SK-MEL-5 (cell line): ENCODE data around the gene MACROD1. TPM values are rescaled to one million over a fixed set of nuclear protein-coding genes. Genes with fewer than 3 reads are reported as not detected.

Experiments
- DNase-seq: peaks from one replicate; pipeline ENCODE4 v3.0.0-alpha.2; 2016; ENCODE audit warnings: low read depth, low spot score
- in situ Hi-C: cut with HindIII; loops from 2 replicates; pipeline ENCODE4 v1.10.0; 2016; ENCODE audit warnings: low sequenced_read_pairs, high pct_unique_total_duplicates, low pct_unique_long_range_greater_than_20kb
- total RNA-seq: library from RNA; depleted of rRNA; stranded (reverse); fragments of >200 nt; shearing (Covaris generic); gene quantifications from 2 replicates; pipeline ENCODE4 v1.2.3, GENCODE V29; 2014

The MACROD1 gene
- total RNA-seq, 1 experiment from 2014 or later, result 15.7 TPM

DNA sequence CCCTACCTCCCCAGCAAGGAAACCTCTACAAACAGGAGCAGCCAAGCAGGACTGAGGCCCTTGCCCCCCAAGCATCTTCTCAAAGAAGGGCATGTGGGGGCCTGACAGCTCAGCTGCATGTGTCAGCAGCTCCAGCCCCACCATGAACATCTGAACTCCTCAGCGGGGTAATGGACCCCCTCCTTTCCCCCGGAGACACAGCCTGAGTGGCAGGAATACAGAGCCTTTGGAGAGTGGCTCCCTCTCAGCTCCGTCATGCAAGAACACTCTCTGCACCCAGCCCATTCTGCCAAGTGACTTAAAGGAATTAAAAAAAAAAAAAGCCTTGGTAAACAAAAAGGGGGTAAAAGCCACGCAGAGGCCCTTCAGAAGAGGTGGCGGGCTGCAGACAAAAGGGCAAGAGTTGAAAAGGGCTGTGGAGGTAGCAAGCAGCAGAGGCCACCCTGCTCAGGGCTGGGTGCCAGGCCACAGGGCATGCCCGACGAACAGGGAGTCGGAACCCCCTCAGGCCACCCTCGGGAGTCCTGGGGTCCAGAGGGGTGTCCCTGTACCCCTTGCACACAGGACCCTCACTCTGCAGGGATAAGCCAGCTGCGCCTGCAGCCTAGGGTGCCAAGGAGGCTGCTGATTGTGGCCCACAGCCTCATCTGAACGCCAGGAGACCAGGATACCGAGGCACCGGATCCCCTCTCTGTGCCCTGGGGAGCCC lies 62.5 kb downstream of the MACROD1 start:
- DNase-seq, result no peak
- in situ Hi-C loops, result no loop called here

- in situ Hi-C loops, result no loop called here
- no peak for DNase-seq
Observed at GRCh38 chr11:64102005-64102738, 63.7 kb downstream of the MACROD1 start.

- no peak for DNase-seq
- in situ Hi-C loops, result no loop called here
Observed at GRCh38 chr11:64101461-64101860, 64.5 kb downstream of the MACROD1 start.

- no peak for DNase-seq
- in situ Hi-C loops, result no loop called here
Observed at GRCh38 chr11:64100782-64101353, 65.0 kb downstream of the MACROD1 start.

DNA sequence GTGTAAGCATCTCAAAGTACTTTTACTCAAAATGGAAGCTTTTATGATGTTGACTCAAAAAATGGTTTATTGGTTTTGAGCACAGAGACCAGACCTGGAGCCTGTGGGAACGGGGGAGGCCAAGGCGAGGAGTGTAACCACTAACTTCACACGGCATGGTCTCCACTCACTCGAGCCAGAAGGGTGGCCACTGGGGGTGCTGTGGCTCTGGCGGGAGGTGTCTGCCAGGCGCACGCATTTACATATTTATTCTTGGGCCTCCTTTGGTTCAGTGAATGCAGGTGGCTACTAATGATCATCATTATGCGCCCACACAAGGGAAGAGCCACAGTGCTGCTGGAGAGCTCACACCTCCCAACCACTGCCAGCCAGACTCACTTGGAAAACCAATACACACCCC lies 65.6 kb downstream of the MACROD1 start:
- DNase-seq, result no peak
- in situ Hi-C loops, result no loop called here

DNA sequence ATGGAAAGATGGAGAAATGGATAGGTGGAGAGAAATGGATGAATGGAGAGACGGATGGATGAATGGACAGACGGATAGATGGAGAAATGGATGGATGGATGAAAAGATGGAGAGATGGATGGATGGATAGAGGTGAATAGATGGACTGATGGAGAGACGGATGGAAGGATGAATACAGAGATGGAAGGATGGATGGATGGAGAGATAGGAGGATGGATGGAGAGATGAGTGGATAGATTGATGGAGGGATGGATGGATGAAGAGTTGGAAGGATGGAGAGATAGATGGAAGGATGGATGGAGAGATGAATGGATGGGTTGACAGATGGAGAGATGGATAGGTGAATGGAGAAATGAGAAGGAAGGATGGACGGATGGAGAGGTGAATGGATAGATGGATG lies 66.5 kb downstream of the MACROD1 start:
- in situ Hi-C loops, result no loop called here
- DNase-seq, result no peak

DNA sequence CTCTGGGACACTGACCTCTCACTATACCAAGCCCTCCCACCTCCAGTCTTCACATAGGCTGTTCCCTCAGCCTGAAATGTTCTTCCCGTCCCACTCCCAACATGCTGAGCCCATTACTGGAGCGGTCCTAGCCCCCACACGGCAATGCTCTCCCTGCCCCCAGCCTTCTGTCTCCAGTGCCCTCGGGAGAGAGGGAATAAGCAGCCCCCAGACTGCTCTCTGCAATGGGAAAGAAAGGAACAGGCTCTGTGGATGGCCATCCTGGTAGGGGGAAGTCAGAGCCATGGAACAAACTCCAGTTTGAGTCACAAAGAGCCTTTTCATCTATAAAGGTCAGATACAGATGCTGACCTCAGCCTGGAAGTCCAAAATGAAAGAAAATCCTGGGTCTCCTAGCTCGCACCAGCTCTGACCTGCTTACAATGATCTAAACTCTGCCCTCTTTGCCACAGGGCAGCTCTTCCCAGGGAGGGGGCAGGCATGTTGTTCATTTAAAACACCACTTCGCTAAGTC lies 67.5 kb downstream of the MACROD1 start:
- in situ Hi-C loops, result no loop called here
- DNase-seq, result peak; percentile 55

- in situ Hi-C loops, result no loop called here
- no peak for DNase-seq
Observed at GRCh38 chr11:64097468-64098317, 68.2 kb downstream of the MACROD1 start.

GRCh38 chr11:64096835-64097234 lies 69.1 kb downstream of the MACROD1 start:
- no peak for DNase-seq
- in situ Hi-C loops, result no loop called here

GRCh38 chr11:64095949-64096348 lies 70.0 kb downstream of the MACROD1 start:
- in situ Hi-C loops, result no loop called here
- no peak for DNase-seq

DNA sequence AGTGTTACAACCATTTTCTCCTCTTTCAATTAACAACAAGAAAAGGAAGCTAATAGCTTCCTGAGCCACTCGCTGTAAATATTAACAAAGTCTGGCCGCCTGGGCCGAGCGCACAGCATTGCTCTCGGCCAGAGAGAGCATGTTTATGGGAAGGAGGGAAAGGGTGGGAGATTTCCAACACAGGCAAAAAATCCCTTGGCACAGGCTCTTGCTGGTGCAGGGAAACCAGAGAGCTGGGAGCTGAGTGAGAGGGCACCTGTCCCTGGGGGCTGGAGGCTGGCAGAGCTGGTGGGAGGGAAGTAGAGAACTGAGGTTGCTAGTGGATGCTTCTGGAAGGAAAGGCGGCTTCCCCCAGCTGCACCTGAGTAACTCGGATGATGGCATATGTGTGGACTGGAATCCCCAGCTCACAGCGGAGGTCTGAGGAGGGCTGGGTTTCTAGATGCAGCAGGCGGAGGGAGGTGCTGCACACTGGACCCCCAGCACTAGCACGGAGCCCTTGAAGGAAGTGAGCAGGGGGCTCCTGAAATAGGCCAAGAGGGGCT lies 70.6 kb downstream of the MACROD1 start:
- in situ Hi-C loops, result no loop called here
- no peak for DNase-seq

- in situ Hi-C loops, result no loop called here
- DNase-seq, result peak; percentile 55
Observed at GRCh38 chr11:64094463-64095260, 71.3 kb downstream of the MACROD1 start.

DNA sequence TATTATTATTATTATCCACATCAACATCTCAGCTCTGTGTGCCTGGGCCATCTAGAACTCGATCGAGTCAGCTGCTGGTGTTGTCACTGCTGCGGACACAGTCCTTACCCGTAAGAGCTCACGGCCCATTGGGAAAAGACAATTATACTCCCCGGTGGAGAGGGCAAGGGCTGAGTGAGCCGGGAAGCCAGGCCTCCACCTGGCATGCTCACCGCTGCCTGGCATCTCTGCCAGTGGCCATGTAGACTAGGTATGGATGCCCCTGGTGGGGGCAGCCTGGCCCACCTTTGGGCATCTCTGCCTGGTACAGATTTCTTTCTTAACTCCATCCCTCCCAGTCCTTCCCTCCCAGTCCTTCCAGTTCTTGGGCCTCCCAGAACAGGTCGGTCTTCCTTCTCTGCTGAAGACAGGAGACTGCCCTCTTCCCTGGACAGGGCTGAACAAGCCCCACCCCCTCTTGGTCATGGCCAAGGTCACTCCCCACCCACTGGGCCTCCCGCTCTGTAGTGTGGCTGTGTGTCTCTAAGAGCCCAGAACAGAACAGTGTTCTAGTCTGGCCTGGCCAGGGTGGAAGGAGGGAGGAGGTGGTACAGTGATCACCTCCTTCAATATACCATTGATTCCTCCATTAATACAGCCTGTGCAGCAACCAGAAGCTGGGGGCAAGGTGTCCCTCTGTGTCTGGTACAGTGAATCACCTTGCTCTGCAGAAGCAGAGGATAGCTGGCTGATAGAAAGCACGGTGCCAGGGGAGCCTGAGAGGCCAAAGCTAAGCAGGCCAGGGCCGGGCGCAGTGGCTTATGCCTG lies 72.5 kb downstream of the MACROD1 start:
- in situ Hi-C loops, result no loop called here
- no peak for DNase-seq

GRCh38 chr11:64092761-64093136 lies 73.2 kb downstream of the MACROD1 start:
- in situ Hi-C loops, result no loop called here
- no peak for DNase-seq

GRCh38 chr11:64092111-64092760 lies 73.7 kb downstream of the MACROD1 start:
- in situ Hi-C loops, result no loop called here
- no peak for DNase-seq
